Panc1 (cell line): ENCODE results near the gene P2RX3. TPM values are rescaled to one million over a fixed set of nuclear protein-coding genes. Genes with fewer than 3 reads are reported as not detected.
"Not testable (repeated sequence)": the region's sequence is repeated elsewhere in the genome, so short reads cannot be mapped to it uniquely, and the experiment has no call there.

Experiments
- ATAC-seq: fragments of 200-7000 bp; cut with Tn5 transposase; 2 replicates; pipeline ENCODE4 v1.9.1; 2020; ENCODE audit warnings: mild to moderate bottlenecking, moderate library complexity
- BruUV-seq: library from RNA; stranded (reverse); fragments of 400-500 nt; replicated peaks from 2 replicates; lab custom pipeline; 2021; lab: Mats Ljungman, UMichigan
- CTCF ChIA-PET: fragments of 300-600 bp; sonication (Branson Sonifier 250); formaldehyde crosslinking; loops from one replicate; lab custom pipeline; 2022; ENCODE audit warnings: antibody characterized with exemption; lab: Charles Lee
- POLR2A ChIA-PET: fragments of 300-600 bp; sonication (Branson Sonifier 250); formaldehyde crosslinking; loops from one replicate; lab custom pipeline; 2022; ENCODE audit warnings: antibody characterized with exemption; lab: Charles Lee
- DNase-seq: peaks from one replicate; pipeline ENCODE4 v3.0.0-alpha.2; 2010; ENCODE audit warnings: low read depth, low spot score
- H3K27ac ChIP-seq: 2 replicates; pipeline ENCODE4 v1.5.1; 2011; ENCODE audit warnings: mild to moderate bottlenecking, low read length, inconsistent platforms
- H3K27me3 ChIP-seq: fragments of 200-500 bp; sonication (Bioruptor generic); 2 replicates; pipeline ENCODE4 v1.6.0; 2014; ENCODE audit warnings: low read length, inconsistent platforms; ENCODE audit not compliant: control insufficient read depth, insufficient read depth
- H3K36me3 ChIP-seq: fragments of 200-500 bp; sonication (Bioruptor generic); 2 replicates; pipeline ENCODE4 v1.5.1; 2014; ENCODE audit warnings: inconsistent platforms, mild to moderate bottlenecking, low read length, moderate library complexity; ENCODE audit not compliant: control insufficient read depth, insufficient read depth
- H3K4me1 ChIP-seq: 2 replicates; pipeline ENCODE4 v1.5.1; 2011; ENCODE audit warnings: inconsistent platforms, mild to moderate bottlenecking, low read length, moderate library complexity; ENCODE audit not compliant: control insufficient read depth, insufficient read depth
- H3K4me3 ChIP-seq, 2 experiments: 2 replicates each; pipeline ENCODE4 v1.5.1; 2011 to 2012; ENCODE audit warnings: low read depth in 2 of 2, low read length in 2 of 2, mild to moderate bottlenecking in 2 of 2, inconsistent platforms in 1 of 2, moderate library complexity in 1 of 2
- H3K9me3 ChIP-seq: fragments of 200-500 bp; sonication (Bioruptor generic); 2 replicates; pipeline ENCODE4 v1.5.1; 2014; ENCODE audit warnings: low read depth, mild to moderate bottlenecking, inconsistent platforms, low read length, moderate library complexity; ENCODE audit not compliant: control insufficient read depth, insufficient read depth
- CTCF ChIP-seq: fragments of 450-650 bp; IDR thresholded peaks from 2 replicates; pipeline ENCODE4 v1.5.1; 2017; ENCODE audit warnings: mild to moderate bottlenecking
- POLR2AphosphoS5 ChIP-seq: IDR thresholded peaks from 2 replicates; pipeline ENCODE4 v1.6.1; 2012; ENCODE audit warnings: mild to moderate bottlenecking, low read depth, low read length, moderate library complexity
- REST ChIP-seq, 2 experiments: IDR thresholded peaks; 2 replicates each; pipeline ENCODE4 v1.6.1; 2011 to 2012; ENCODE audit warnings: low read depth in 2 of 2, control low read depth in 1 of 2, low read length in 1 of 2, mild to moderate bottlenecking in 1 of 2, moderate library complexity in 1 of 2; ENCODE audit not compliant: insufficient read depth in 1 of 2
- SIN3A ChIP-seq: IDR thresholded peaks from 2 replicates; pipeline ENCODE4 v1.6.1; 2012; ENCODE audit warnings: low read depth, mild to moderate bottlenecking, low read length, moderate library complexity, borderline replicate concordance; ENCODE audit not compliant: insufficient read depth
- TCF7L2 ChIP-seq: IDR thresholded peaks from 2 replicates; pipeline ENCODE4 v1.6.1; 2011; ENCODE audit warnings: mild to moderate bottlenecking, low read depth, low read length, inconsistent platforms
- in situ Hi-C: cut with HindIII; loops from 2 replicates; pipeline ENCODE4 v1.10.0; 2016; ENCODE audit warnings: low sequenced_read_pairs, low pct_unique_long_range_greater_than_20kb
- intact Hi-C: fragments of 100-400 bp; cut with micrococcal nuclease; formaldehyde crosslinking; loops from one replicate; pipeline ENCODE4 v1.10.0; 2022; ENCODE audit not compliant: unreplicated experiment
- total RNA-seq: library from RNA; stranded (reverse); gene quantifications from one replicate; pipeline ENCODE4 v1.2.1, GENCODE V29; 2021; ENCODE audit not compliant: unreplicated experiment

The P2RX3 gene
- total RNA-seq, 1 experiment from 2014 or later, result not detected

GRCh38 chr11:57336111-57336666 is 2.0 kb upstream of the P2RX3 start:
- in situ Hi-C loops, result no loop called here
- POLR2A ChIA-PET, result interaction anchor here (0.5 to 0.7 kb wide), 3 partner anchors 14 to 393 kb away, joined by 3 to 4 read pairs (median 3); no protein-coding TSS in a partner anchor

GRCh38 chr11:57336856-57337255 is 1.3 kb upstream of the P2RX3 start:
- H3K36me3 ChIP-seq, H3K27ac ChIP-seq, ATAC-seq, H3K9me3 ChIP-seq, H3K4me3 ChIP-seq, POLR2A ChIA-PET, DNase-seq, H3K27me3 ChIP-seq, BruUV-seq, CTCF ChIA-PET, intact Hi-C loops, in situ Hi-C loops: not testable (repeated sequence)
- H3K4me1 ChIP-seq, result peaks cover 22% of the 10 kb centered on the region

More at GRCh38 chr11:57336111-57336666, 2.0 kb upstream of the P2RX3 start:
- Histone ChIP-seq H3K4me1 (peaks cover 22% of the 10 kb centered on the region), H3K27ac (peak overlapping the region; percentile 91), H3K36me3 (peaks cover 8% of the 10 kb centered on the region; the same call in 1 of the 2 replicates), H3K9me3 (no peaks in the 10 kb centered on the region), H3K4me3 (peak overlapping the region; percentile 85 to 87), H3K27me3 (no peaks in the 10 kb centered on the region)
- no peak for DNase-seq
- no peak for TF ChIP-seq REST (IDR thresholded peaks at IDR 0.05; ENCODE audit: insufficient read depth in 1 of 2, low read depth in 2 of 2, low read length in 1 of 2)
- TF ChIP-seq TCF7L2, result no peak
- TF ChIP-seq CTCF, result no peak
- TF ChIP-seq SIN3A, result no peak
- no peak for TF ChIP-seq POLR2AphosphoS5
- CTCF ChIA-PET, result interaction anchor here (0.5 kb wide), 1 partner anchor 361 kb away, joined by 5 read pairs; no protein-coding TSS in a partner anchor
- BruUV-seq, result no TSS peak
- intact Hi-C loops, result no loop called here
- no peak for ATAC-seq

- no peak for ATAC-seq
- no peaks in the 10 kb centered on the region; the same call in 1 of the 2 replicates for H3K36me3 ChIP-seq
- in situ Hi-C loops (no loop called here), intact Hi-C loops (no loop called here)
- no peak for TF ChIP-seq REST (IDR thresholded peaks at IDR 0.05; ENCODE audit: insufficient read depth in 1 of 2, low read depth in 2 of 2, low read length in 1 of 2)
- no peak for TF ChIP-seq SIN3A
- TF ChIP-seq POLR2AphosphoS5, result no peak
- no peak for TF ChIP-seq CTCF
- no peak for TF ChIP-seq TCF7L2
- ChIA-PET POLR2A (no interaction called here), CTCF (no interaction called here)
- H3K4me1 ChIP-seq, result peaks cover 13% of the 10 kb centered on the region
- no peak for DNase-seq
- H3K27ac ChIP-seq, result no peak overlapping the region
- no peak overlapping the region for H3K4me3 ChIP-seq
- no peaks in the 10 kb centered on the region for H3K27me3 ChIP-seq
- BruUV-seq, result no TSS peak
- no peaks in the 10 kb centered on the region for H3K9me3 ChIP-seq
Observed at GRCh38 chr11:57339328-57339727, 1.2 kb downstream of the P2RX3 start.
